Pancreas (tissue), 10 donors: Measurements from ENCODE around the gene RBPJ. TPM values are rescaled to one million over a fixed set of nuclear protein-coding genes. Genes with fewer than 3 reads are reported as not detected.
A peak's percentile ranks its signal among the peaks of the same experiment; 100 is the strongest.

Experiments
- ATAC-seq, 4 donors: fragments of 200-7000 bp; cut with Tn5 transposase; one replicate each; pipeline versions ENCODE4 v1.8.0 to v1.9.1; 2020; ENCODE audit warnings: mild to moderate bottlenecking in 4 of 4, moderate library complexity in 4 of 4
- DNase-seq, 6 donors: peaks; one replicate each; pipeline ENCODE4 v3.0.0-alpha.2; 2020
- FAIRE-seq: peaks from 2 replicates; lab custom pipeline; 2012; peaks lifted over from hg19 to GRCh38; lab: Jason Lieb, UNC
- H3K27ac ChIP-seq, 4 donors: fragments of 200-600 bp; sonication (generic); 1 replicate in 3 of 4; 2 replicates in 1 of 4; pipeline versions ENCODE4 v1.5.0 to v1.8.0; 2020
- H3K27me3 ChIP-seq, 4 donors: fragments of 200-600 bp; one replicate each; pipeline ENCODE4 v1.8.0; 2021
- H3K36me3 ChIP-seq, 3 donors: fragments of 200-600 bp; sonication (generic) in 1 of 3; one replicate each; pipeline versions ENCODE4 v1.5.0 to v1.8.0; 2020 to 2021
- H3K4me1 ChIP-seq, 3 donors: fragments of 200-600 bp; one replicate each; pipeline ENCODE4 v1.8.0; 2021
- H3K4me3 ChIP-seq, 4 donors: fragments of 200-600 bp; sonication (generic) in 2 of 4; one replicate each; pipeline versions ENCODE4 v1.5.0 to v1.8.0; 2020 to 2021
- H3K9me3 ChIP-seq, 4 donors: fragments of 200-600 bp; one replicate each; pipeline ENCODE4 v1.8.0; 2021
- WGBS, 2 donors: extraction: QIAGEN DNeasy Blood & Tissue Kit; methylation state at CpG; one replicate each; pipeline ENCODE4 v1.1.7; 2013; 5-methylcytosine and 5-hydroxymethylcytosine counted together
- intact Hi-C, 3 donors: fragments of 100-400 bp; cut with DNase I; formaldehyde crosslinking; loops; one replicate each; pipeline versions ENCODE4 v1.11.1 to v1.14.2; 2022
- polyA plus RNA-seq, 2 donors: library from polyadenylated mRNA; stranded (reverse); fragments of 200-250 nt; gene quantifications; one replicate each; pipeline ENCODE4 v1.2.3, GENCODE V29; 2013
- total RNA-seq, 6 donors: library from RNA; stranded (reverse); fragmentation: NEBNext Ultra II Directional in 4 of 6; extraction: Animal tissue kit (Norgen Biotek cat#: 25700) in 4 of 6; gene quantifications; one replicate each; pipeline versions ENCODE4 v1.2.1 to v1.2.4, GENCODE V29; 2021 to 2023
- TF ChIP-seq, protein P1 (sequence below), 4 donors: fragments of 200-600 bp; sonication (generic) in 3 of 4; IDR thresholded peaks; one replicate each; pipeline versions ENCODE4 v1.5.0 to v1.8.0; 2021; ENCODE audit warnings: antibody characterized with exemption in 4 of 4
- donor health status: healthy with polysubstance abuse.
- donor health status: DM: no; HTN: no; CAD: no; lungs with moderate emphysema.
- donor health status: DM: no; HTN: no; CAD: no.
- donor health status: control.
- donor health status: control.
- donor health status: Bipolar disorder and iron deficiency.
- donor health status: DM: yes; HTN: yes; CAD: no.
- donor health status: DM: no; HTN: no; CAD: no.
- donor health status: DM: no; HTN: no; CAD: no.
- donor health status: DM: yes; HTN: yes; CAD: no.

RBPJ gene
- total and polyA plus RNA-seq, 8 donors = 17.6 to 50.2 (median 24.0) TPM

DNA sequence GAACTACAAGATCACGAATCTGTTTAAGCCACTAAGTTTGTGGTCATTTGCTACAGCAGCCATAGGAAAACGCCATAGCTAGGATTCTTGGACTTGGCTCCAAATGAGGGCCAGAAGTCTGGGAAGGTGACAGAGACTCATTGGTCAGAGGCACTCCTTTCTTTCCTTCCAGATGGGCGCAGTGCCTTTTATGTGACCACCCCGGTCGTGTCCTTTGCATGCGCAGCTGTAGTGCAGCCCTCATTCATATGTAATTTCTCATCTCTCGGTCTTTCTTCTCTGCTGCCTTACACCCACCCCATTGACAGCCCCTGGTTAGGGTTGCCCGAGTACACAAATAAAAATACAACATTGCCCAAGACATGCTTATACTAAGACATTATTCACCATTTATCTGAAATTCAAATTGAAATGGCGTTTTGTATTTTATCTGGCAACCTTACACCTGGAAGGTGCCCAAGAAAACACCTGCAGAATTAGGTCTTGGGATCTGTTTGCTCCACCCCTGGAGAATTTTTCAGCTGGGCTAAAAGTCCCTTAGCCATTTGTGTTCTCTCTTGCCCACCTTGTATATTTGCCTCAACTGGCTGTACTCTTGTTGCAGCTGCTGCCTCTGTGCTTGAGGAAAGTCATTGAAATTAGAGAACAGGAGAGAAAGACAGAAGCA, 147.6 kb downstream of the RBPJ start:
- 55 to 56% methylated on average over 9 of the region's 9 CpGs for WGBS, 2 donors
- peak in 3 of 6 donors; percentile 41 to 51 (median 46) for DNase-seq
- H3K27ac ChIP-seq = no peak overlapping the region
- ATAC-seq = peak; percentile 55 to 88 (median 72)
- no peaks in the 10 kb centered on the region for H3K27me3 ChIP-seq
- H3K4me3 ChIP-seq = no peak overlapping the region
- no peaks in the 10 kb centered on the region for H3K9me3 ChIP-seq
- no peak for FAIRE-seq
- H3K36me3 ChIP-seq = no peaks in the 10 kb centered on the region
- intact Hi-C loops = no loop called here
- TF ChIP-seq, protein P1, sequence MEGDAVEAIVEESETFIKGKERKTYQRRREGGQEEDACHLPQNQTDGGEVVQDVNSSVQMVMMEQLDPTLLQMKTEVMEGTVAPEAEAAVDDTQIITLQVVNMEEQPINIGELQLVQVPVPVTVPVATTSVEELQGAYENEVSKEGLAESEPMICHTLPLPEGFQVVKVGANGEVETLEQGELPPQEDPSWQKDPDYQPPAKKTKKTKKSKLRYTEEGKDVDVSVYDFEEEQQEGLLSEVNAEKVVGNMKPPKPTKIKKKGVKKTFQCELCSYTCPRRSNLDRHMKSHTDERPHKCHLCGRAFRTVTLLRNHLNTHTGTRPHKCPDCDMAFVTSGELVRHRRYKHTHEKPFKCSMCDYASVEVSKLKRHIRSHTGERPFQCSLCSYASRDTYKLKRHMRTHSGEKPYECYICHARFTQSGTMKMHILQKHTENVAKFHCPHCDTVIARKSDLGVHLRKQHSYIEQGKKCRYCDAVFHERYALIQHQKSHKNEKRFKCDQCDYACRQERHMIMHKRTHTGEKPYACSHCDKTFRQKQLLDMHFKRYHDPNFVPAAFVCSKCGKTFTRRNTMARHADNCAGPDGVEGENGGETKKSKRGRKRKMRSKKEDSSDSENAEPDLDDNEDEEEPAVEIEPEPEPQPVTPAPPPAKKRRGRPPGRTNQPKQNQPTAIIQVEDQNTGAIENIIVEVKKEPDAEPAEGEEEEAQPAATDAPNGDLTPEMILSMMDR (IDR thresholded peaks at IDR 0.05) = no peak
- no peaks in the 10 kb centered on the region for H3K4me1 ChIP-seq

DNA sequence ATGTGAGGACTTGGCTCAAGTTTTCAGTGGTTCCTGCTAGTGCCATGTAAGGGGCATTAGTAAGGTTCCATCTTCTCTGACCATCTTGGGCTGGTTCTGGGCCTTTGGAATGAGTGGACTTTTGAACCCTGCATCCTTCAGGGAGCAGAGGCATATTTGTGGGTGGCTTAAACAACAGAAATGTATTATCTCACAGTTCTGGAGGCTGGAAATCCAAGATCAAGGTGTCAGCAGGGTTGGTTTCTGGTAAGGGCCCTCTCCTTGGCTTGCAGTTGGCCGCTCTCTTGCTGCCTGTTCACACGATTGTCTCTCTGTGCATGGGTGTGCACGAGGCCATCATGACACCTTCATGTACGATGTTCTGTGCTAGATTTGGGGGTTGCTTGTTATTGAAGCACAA, 148.2 kb downstream of the RBPJ start:
- Histone ChIP-seq H3K36me3 (no peaks in the 10 kb centered on the region), H3K27me3 (no peaks in the 10 kb centered on the region), H3K27ac (no peak overlapping the region), H3K4me1 (no peaks in the 10 kb centered on the region), H3K9me3 (no peaks in the 10 kb centered on the region), H3K4me3 (no peak overlapping the region)
- intact Hi-C loops = no loop called here
- WGBS, 2 donors = 72 to 75% methylated on average over 4 of the region's 4 CpGs
- FAIRE-seq (no peak), ATAC-seq (peak in 2 of 4 donors; percentile 38 to 54), DNase-seq (no peak)
- TF ChIP-seq, protein P1 (IDR thresholded peaks at IDR 0.05) = no peak

DNA sequence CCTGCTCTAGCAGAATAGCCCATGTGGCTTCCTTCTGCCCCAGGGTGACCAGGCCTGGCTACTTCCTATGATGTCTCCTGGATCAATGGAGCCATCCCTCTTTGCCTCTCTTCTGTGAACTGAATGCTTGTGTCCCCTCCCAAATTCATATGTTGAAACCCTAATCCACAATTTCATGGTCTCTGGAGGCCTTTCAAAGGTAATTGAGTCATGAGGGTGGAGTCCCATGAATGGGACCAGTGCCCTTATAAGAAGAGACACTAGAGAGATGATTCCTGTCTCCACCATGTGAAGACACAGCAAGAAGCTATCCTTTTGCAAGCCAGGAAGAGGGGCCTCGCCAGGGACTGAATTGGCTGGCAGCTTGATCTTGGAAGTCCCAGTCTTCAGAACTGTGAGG, 151.1 kb downstream of the RBPJ start:
- no peaks in the 10 kb centered on the region for H3K4me1 ChIP-seq
- ATAC-seq (no peak), FAIRE-seq (no peak), DNase-seq (no peak)
- H3K4me3 ChIP-seq = no peak overlapping the region
- no peaks in the 10 kb centered on the region for H3K27me3 ChIP-seq
- H3K27ac ChIP-seq = no peak overlapping the region
- intact Hi-C loops = no loop called here
- H3K36me3 ChIP-seq = no peaks in the 10 kb centered on the region
- H3K9me3 ChIP-seq = no peaks in the 10 kb centered on the region
- WGBS, 2 donors = 83 to 89% methylated on average over 1 of the region's 1 CpG
- TF ChIP-seq, protein P1 (IDR thresholded peaks at IDR 0.05) = no peak

DNA sequence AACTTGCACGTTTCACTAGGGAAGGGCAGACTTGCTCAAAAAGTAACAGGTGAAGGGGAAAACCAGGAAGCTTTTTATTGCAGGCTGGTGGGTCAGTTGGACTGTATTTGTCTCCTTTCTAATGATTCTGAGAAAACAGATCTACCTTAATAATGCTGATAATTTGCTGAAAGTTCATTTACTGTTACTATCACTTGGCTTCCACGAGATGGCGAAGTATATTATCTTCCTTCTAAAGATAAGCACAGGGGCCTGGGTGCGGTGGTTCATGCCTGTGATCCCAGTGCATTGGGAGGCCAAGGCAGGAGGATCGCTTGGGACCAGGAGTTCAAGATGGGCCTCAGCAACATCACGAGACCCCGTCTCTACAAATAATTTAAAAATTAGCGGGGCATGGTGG, 153.1 kb downstream of the RBPJ start:
- DNase-seq (no peak), FAIRE-seq (no peak), ATAC-seq (no peak)
- intact Hi-C loops = no loop called here
- Histone ChIP-seq H3K27me3 (no peaks in the 10 kb centered on the region), H3K4me3 (no peak overlapping the region), H3K4me1 (no peaks in the 10 kb centered on the region), H3K36me3 (no peaks in the 10 kb centered on the region), H3K27ac (no peak overlapping the region), H3K9me3 (no peaks in the 10 kb centered on the region)
- TF ChIP-seq, protein P1 (IDR thresholded peaks at IDR 0.05) = no peak
- WGBS, 2 donors = 72 to 84% methylated on average over 8 of the region's 8 CpGs

DNA sequence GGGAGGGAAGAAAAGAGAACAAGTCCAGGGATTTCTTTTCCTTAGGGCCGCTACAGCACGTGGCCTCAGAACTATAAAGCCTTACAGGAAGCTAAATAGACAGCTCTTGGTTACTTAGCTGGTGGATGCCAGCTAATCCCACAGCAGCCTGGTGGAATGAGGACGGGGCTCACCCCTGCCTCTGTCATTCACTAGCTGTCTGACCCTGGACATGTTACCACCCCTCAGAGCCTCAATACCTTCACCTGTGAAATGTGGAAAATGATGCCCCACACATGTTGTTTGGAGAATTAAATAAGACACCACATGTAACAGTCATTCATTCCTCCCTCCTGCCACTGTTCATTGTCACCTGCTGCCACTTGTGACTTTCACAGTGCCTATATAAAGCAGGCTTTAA, 153.7 kb downstream of the RBPJ start:
- intact Hi-C loops = no loop called here
- TF ChIP-seq, protein P1 (IDR thresholded peaks at IDR 0.05) = no peak
- FAIRE-seq = no peak

More for the DNA sequence above, 153.7 kb downstream of the RBPJ start:
- H3K4me3 ChIP-seq = no peak overlapping the region
- H3K27me3 ChIP-seq = no peaks in the 10 kb centered on the region
- no peak for ATAC-seq
- H3K4me1 ChIP-seq = no peaks in the 10 kb centered on the region
- no peaks in the 10 kb centered on the region for H3K9me3 ChIP-seq
- H3K27ac ChIP-seq = no peak overlapping the region
- WGBS, 2 donors = 79 to 81% methylated on average over 3 of the region's 3 CpGs
- DNase-seq = no peak
- no peaks in the 10 kb centered on the region for H3K36me3 ChIP-seq
